H1 (cell line): ENCODE measurements around the gene FBXW8.

Source experiments
- EP300 ChIP-seq, 2 experiments: IDR thresholded peaks; 1 replicate in 1 of 2; 2 replicates in 1 of 2; pipeline ENCODE4 v1.6.1; 2011 to 2012; ENCODE audit warnings: low read depth in 2 of 2, low read length in 2 of 2, mild to moderate bottlenecking in 2 of 2, borderline replicate concordance in 1 of 2, inconsistent platforms in 1 of 2, moderate library complexity in 1 of 2
- KDM4A ChIP-seq: IDR thresholded peaks from one replicate; pipeline ENCODE4 v1.7.1; 2012; ENCODE audit warnings: low read depth, mild to moderate bottlenecking, moderate library complexity, low read length, inconsistent platforms; ENCODE audit not compliant: severe bottlenecking
- TF ChIP-seq, protein P1 (sequence below), 3 experiments: IDR thresholded peaks; 1 replicate in 2 of 3; 2 replicates in 1 of 3; pipeline versions ENCODE4 v1.5.1 to v1.6.1; 2011; ENCODE audit warnings: low read length in 3 of 3, mild to moderate bottlenecking in 3 of 3, inconsistent platforms in 2 of 3, low read depth in 1 of 3, moderate library complexity in 1 of 3; ENCODE audit not compliant: insufficient read depth in 1 of 3; ENCODE audit errors: control extremely low read depth in 1 of 3

DNA sequence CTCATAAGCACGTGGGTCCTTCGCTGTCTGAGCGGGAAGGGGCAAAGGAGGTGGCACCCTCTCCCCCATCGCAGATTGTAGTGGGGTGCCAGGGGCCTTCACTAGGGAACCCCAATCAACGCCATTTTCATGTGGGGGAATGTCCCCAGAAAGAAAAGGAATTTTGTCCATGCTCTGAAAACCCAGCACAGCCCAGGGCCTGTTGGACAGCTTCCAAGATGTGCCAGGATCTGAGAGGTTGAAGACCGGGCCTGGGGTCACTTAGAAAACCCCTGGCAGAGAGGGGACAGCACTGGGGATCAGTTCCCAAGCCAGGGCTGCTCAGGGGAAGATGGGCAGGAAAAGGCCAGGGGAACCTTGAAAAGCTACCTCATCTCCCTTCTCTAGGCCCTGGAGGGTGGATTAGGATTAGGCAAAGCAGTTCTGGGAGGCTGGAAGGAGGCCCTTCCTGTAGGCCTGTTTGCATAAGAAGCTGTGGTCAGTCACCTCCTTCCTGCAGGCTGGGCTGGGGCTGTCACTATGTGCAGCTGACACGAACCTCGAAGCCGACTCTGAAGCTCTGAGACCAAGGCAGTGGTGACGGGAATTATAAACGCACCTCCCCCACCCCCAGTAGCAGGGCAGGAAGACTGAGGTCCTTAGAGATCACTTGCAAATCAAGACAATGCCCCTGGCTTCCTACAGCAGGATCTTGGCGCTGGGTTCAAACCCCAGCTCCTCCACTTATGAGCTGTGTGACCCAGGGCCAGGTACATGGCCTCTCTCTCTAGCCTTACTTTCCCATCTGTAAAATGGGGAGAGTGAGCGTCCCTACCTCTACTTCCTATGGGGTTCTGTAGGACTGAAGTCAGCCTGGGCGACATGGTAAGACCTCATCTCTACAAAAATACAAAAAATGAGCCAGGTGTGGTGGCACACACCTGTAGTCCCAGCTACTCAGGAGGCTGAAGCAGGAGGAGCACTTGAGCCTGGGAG is 159.5 kb downstream of the FBXW8 start:
- TF ChIP-seq, protein P1, sequence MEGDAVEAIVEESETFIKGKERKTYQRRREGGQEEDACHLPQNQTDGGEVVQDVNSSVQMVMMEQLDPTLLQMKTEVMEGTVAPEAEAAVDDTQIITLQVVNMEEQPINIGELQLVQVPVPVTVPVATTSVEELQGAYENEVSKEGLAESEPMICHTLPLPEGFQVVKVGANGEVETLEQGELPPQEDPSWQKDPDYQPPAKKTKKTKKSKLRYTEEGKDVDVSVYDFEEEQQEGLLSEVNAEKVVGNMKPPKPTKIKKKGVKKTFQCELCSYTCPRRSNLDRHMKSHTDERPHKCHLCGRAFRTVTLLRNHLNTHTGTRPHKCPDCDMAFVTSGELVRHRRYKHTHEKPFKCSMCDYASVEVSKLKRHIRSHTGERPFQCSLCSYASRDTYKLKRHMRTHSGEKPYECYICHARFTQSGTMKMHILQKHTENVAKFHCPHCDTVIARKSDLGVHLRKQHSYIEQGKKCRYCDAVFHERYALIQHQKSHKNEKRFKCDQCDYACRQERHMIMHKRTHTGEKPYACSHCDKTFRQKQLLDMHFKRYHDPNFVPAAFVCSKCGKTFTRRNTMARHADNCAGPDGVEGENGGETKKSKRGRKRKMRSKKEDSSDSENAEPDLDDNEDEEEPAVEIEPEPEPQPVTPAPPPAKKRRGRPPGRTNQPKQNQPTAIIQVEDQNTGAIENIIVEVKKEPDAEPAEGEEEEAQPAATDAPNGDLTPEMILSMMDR (IDR thresholded peaks at IDR 0.05; ENCODE audit: control extremely low read depth in 1 of 3, insufficient read depth in 1 of 3, low read depth in 1 of 3, low read length in 3 of 3): no peak
- TF ChIP-seq EP300 (IDR thresholded peaks at IDR 0.05; ENCODE audit: borderline replicate concordance in 1 of 2, low read depth in 2 of 2, low read length in 2 of 2): no peak
- TF ChIP-seq KDM4A: no peak
